NCI-H460 (cell line): ENCODE results near the gene SERGEF. TPM values are rescaled to one million over a fixed set of nuclear protein-coding genes. Genes with fewer than 3 reads are reported as not detected.
"Not testable (repeated sequence)": the region's sequence is repeated elsewhere in the genome, so short reads cannot be mapped to it uniquely, and the experiment has no call there.

Experiments
- DNase-seq: peaks from one replicate; pipeline ENCODE4 v3.0.0-alpha.2; 2016; ENCODE audit warnings: low read depth; ENCODE audit errors: extremely low read depth
- total RNA-seq: library from RNA; depleted of rRNA; stranded (reverse); fragments of >200 nt; shearing (Covaris generic); gene quantifications from 2 replicates; pipeline ENCODE4 v1.2.3, GENCODE V29; 2014

The SERGEF gene
- total RNA-seq, 1 experiment from 2014 or later = 18.5 TPM

- DNase-seq = no peak
Observed at GRCh38 chr11:17917556-17917955, 95.3 kb downstream of the SERGEF start.

GRCh38 chr11:17915500-17916143 is 97.2 kb downstream of the SERGEF start:
- DNase-seq = no peak

GRCh38 chr11:17914957-17915356 is 97.9 kb downstream of the SERGEF start:
- DNase-seq = no peak

- DNase-seq = no peak
Observed at GRCh38 chr11:17907046-17907445, 105.8 kb downstream of the SERGEF start.

GRCh38 chr11:17906436-17906835 is 106.4 kb downstream of the SERGEF start:
- no peak for DNase-seq

GRCh38 chr11:17905477-17905876 is 107.4 kb downstream of the SERGEF start:
- DNase-seq = no peak

GRCh38 chr11:17901481-17901880 is 111.4 kb downstream of the SERGEF start:
- no peak for DNase-seq

GRCh38 chr11:17898782-17899181 is 114.1 kb downstream of the SERGEF start:
- DNase-seq = no peak

GRCh38 chr11:17898071-17898470 is 114.8 kb downstream of the SERGEF start:
- no peak for DNase-seq

- no peak for DNase-seq
Observed at GRCh38 chr11:17897495-17897894, 115.4 kb downstream of the SERGEF start.

- not testable (repeated sequence) for DNase-seq
Observed at GRCh38 chr11:17896496-17897151, 116.2 kb downstream of the SERGEF start.

GRCh38 chr11:17894929-17895658 is 117.8 kb downstream of the SERGEF start:
- DNase-seq = no peak

GRCh38 chr11:17892409-17892808 is 120.4 kb downstream of the SERGEF start:
- no peak for DNase-seq

- no peak for DNase-seq
Observed at GRCh38 chr11:17890325-17890724, 122.5 kb downstream of the SERGEF start.

- DNase-seq = no peak
Observed at GRCh38 chr11:17887779-17888178, 125.1 kb downstream of the SERGEF start.

GRCh38 chr11:17883946-17884345 is 128.9 kb downstream of the SERGEF start:
- DNase-seq = no peak

- no peak for DNase-seq
Observed at GRCh38 chr11:17883057-17883456, 129.8 kb downstream of the SERGEF start.

GRCh38 chr11:17878743-17879142 is 134.1 kb downstream of the SERGEF start:
- no peak for DNase-seq

GRCh38 chr11:17877886-17878285 is 135.0 kb downstream of the SERGEF start:
- no peak for DNase-seq

- no peak for DNase-seq
Observed at GRCh38 chr11:17876827-17877226, 136.0 kb downstream of the SERGEF start.

- no peak for DNase-seq
Observed at GRCh38 chr11:17875891-17876290, 137.0 kb downstream of the SERGEF start.

- no peak for DNase-seq
Observed at GRCh38 chr11:17873586-17873985, 139.3 kb downstream of the SERGEF start.
